Activated CD4-positive, alpha-beta T cell treated with anti-CD3 and anti-CD28 coated beads, Interleukin-2, amount 50 U/mL, for 48 hours (primary cell): ENCODE measurements around the gene NRGN.

Source experiments
- DNase-seq, 2 experiments: peaks; one replicate each; pipeline ENCODE4 v3.0.0-alpha.2; 2020

The NRGN gene

DNA sequence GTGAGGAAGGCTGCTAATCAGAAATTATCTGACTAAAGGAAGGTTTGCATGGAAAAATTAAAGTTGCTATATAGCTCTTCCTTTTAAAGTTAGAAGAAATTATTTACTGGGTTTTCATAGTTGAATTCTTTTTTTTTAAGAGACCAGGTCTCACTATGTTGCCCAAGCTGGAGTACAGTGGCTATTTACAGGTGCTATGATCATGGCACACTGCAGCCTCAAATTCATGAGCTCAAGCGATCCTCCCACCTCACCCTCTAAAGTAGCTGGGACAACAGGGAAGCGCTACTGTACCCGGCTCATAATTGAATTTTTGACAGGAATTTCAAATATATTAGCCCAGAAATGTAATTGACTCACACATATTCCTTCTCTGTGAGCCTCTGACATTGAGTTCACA, 56.6 kb downstream of the NRGN start:
- no peak for DNase-seq
